Upper lobe of left lung (tissue), 6 donors: ENCODE data around the gene C1orf159. TPM values are rescaled to one million over a fixed set of nuclear protein-coding genes. Genes with fewer than 3 reads are reported as not detected.

Experiments
- ATAC-seq, 2 donors: fragments of 200-7000 bp; cut with Tn5 transposase; one replicate each; pipeline ENCODE4 v1.9.1; 2022; ENCODE audit warnings: mild to moderate bottlenecking in 2 of 2, moderate library complexity in 2 of 2; ENCODE audit not compliant: low FRiP score in 2 of 2
- DNase-seq, 2 donors: peaks; one replicate each; pipeline ENCODE4 v3.0.0-alpha.2; 2019 to 2020
- H3K27ac ChIP-seq, 4 donors: fragments of 200-600 bp; sonication (generic); one replicate each; pipeline ENCODE4 v1.5.1; 2016 to 2019
- H3K27me3 ChIP-seq, 4 donors: fragments of 200-600 bp; sonication (generic); one replicate each; pipeline ENCODE4 v1.5.1; 2017 to 2019
- H3K36me3 ChIP-seq, 4 donors: fragments of 200-600 bp; sonication (generic); one replicate each; pipeline ENCODE4 v1.5.1; 2016 to 2019
- H3K4me1 ChIP-seq, 4 donors: fragments of 200-600 bp; sonication (generic); one replicate each; pipeline ENCODE4 v1.5.1; 2018 to 2019
- H3K4me3 ChIP-seq, 4 donors: fragments of 200-600 bp; sonication (generic); one replicate each; pipeline ENCODE4 v1.5.1; 2017 to 2019; ENCODE audit warnings: mild to moderate bottlenecking in 2 of 4, moderate library complexity in 1 of 4
- H3K9me3 ChIP-seq, 4 donors: fragments of 200-600 bp; sonication (generic); one replicate each; pipeline ENCODE4 v1.5.1; 2018 to 2019
- CTCF ChIP-seq, 6 experiments: fragments of 450-650 bp in 4 of 6; fragments of 200-600 bp in 2 of 6; sonication (generic) in 2 of 6; IDR thresholded peaks; one replicate each; pipeline ENCODE4 v1.5.1; 2016 to 2019; ENCODE audit warnings: antibody characterized with exemption in 6 of 6
- EP300 ChIP-seq, 4 donors: sonication (generic); formaldehyde crosslinking; IDR thresholded peaks; one replicate each; pipeline ENCODE4 v1.5.1; 2017; ENCODE audit warnings: antibody characterized with exemption in 4 of 4, control low read depth in 2 of 4
- POLR2A ChIP-seq, 4 donors: fragments of 450-650 bp; IDR thresholded peaks; one replicate each; pipeline ENCODE4 v1.5.1; 2016 to 2017; ENCODE audit warnings: antibody characterized with exemption in 4 of 4, mild to moderate bottlenecking in 2 of 4
- POLR2AphosphoS5 ChIP-seq, 2 donors: sonication (generic); formaldehyde crosslinking; IDR thresholded peaks; one replicate each; pipeline ENCODE4 v1.5.1; 2017; ENCODE audit warnings: antibody characterized with exemption in 2 of 2
- WGBS, 2 donors: methylation state at CpG; one replicate each; pipeline ENCODE4 v1.1.5; 2017 to 2018; 5-methylcytosine and 5-hydroxymethylcytosine counted together
- total RNA-seq, 6 donors: library from RNA; depleted of rRNA in 4 of 6; stranded (reverse); fragments of >200 nt in 4 of 6; gene quantifications; one replicate each; pipeline versions ENCODE4 v1.1.0 to v1.2.1, GENCODE V29; 2016 to 2021
- donor health status: DM: no; HTN: no; CAD: no; lungs with moderate emphysema.
- donor health status: DM: no; HTN: yes; CAD: no; lungs with severe emphysema.

The C1orf159 gene
- total RNA-seq, 6 donors from 2014 or later, result 5.7 to 34.6 (median 15.2) TPM

GRCh38 chr1:1088801-1089680 lies 26.8 kb downstream of the C1orf159 start:
- TF ChIP-seq EP300 (IDR thresholded peaks at IDR 0.05) (no peak), POLR2AphosphoS5 (IDR thresholded peaks at IDR 0.05) (no peak), POLR2A (IDR thresholded peaks at IDR 0.05) (no peak), CTCF (IDR thresholded peaks at IDR 0.05) (no peak)
- ATAC-seq (no peak), DNase-seq (peak in 1 of 2 donors; percentile 83)
- H3K4me3 ChIP-seq, result no peak overlapping the region
- peaks cover 0 to 16% (median under 1%) of the 10 kb centered on the region in 4 donors for H3K36me3 ChIP-seq
- H3K27ac ChIP-seq, result no peak overlapping the region
- H3K27me3 ChIP-seq, result no peaks in the 10 kb centered on the region
- no peaks in the 10 kb centered on the region for H3K4me1 ChIP-seq
- 95% methylated on average over 11 to 45 of the region's 46 CpGs for WGBS, 2 donors
- no peaks in the 10 kb centered on the region for H3K9me3 ChIP-seq

GRCh38 chr1:1088029-1088800 lies 27.7 kb downstream of the C1orf159 start:
- no peaks in the 10 kb centered on the region for H3K4me1 ChIP-seq
- DNase-seq (peak in 1 of 2 donors; percentile 76), ATAC-seq (no peak)
- no peak overlapping the region for H3K4me3 ChIP-seq
- H3K36me3 ChIP-seq, result peaks cover 0 to 17% (median 4%) of the 10 kb centered on the region in 4 donors
- TF ChIP-seq EP300 (IDR thresholded peaks at IDR 0.05), result no peak
- TF ChIP-seq POLR2AphosphoS5 (IDR thresholded peaks at IDR 0.05), result no peak
- TF ChIP-seq CTCF (IDR thresholded peaks at IDR 0.05), result no peak
- TF ChIP-seq POLR2A (IDR thresholded peaks at IDR 0.05), result no peak
- H3K27ac ChIP-seq, result no peak overlapping the region
- no peaks in the 10 kb centered on the region for H3K9me3 ChIP-seq
- 95% methylated on average over 20 to 27 of the region's 39 CpGs for WGBS, 2 donors
- H3K27me3 ChIP-seq, result no peaks in the 10 kb centered on the region

- Histone ChIP-seq H3K27me3 (no peaks in the 10 kb centered on the region), H3K4me3 (no peak overlapping the region), H3K4me1 (no peaks in the 10 kb centered on the region), H3K27ac (no peak overlapping the region), H3K36me3 (peaks cover 0 to 17% (median 4%) of the 10 kb centered on the region in 4 donors), H3K9me3 (no peaks in the 10 kb centered on the region)
- TF ChIP-seq POLR2AphosphoS5 (IDR thresholded peaks at IDR 0.05) (no peak), EP300 (IDR thresholded peaks at IDR 0.05) (no peak), CTCF (IDR thresholded peaks at IDR 0.05) (no peak), POLR2A (IDR thresholded peaks at IDR 0.05) (no peak)
- 91 to 95% methylated on average over 33 to 38 of the region's 38 CpGs for WGBS, 2 donors
- ATAC-seq (no peak), DNase-seq (peak in 1 of 2 donors; percentile 73)
Observed at GRCh38 chr1:1087351-1088028, 28.4 kb downstream of the C1orf159 start.

- Histone ChIP-seq H3K36me3 (peaks cover 0 to 17% (median 6%) of the 10 kb centered on the region in 4 donors), H3K9me3 (no peaks in the 10 kb centered on the region), H3K27me3 (no peaks in the 10 kb centered on the region), H3K4me1 (no peaks in the 10 kb centered on the region), H3K27ac (no peak overlapping the region), H3K4me3 (no peak overlapping the region)
- ATAC-seq (no peak), DNase-seq (peak in 1 of 2 donors; percentile 69)
- no peak for TF ChIP-seq POLR2A (IDR thresholded peaks at IDR 0.05)
- no peak for TF ChIP-seq EP300 (IDR thresholded peaks at IDR 0.05)
- no peak for TF ChIP-seq CTCF (IDR thresholded peaks at IDR 0.05)
- TF ChIP-seq POLR2AphosphoS5 (IDR thresholded peaks at IDR 0.05), result no peak
- WGBS, 2 donors, result 93 to 94% methylated on average over 5 to 16 of the region's 17 CpGs
Observed at GRCh38 chr1:1086911-1087341, 29.0 kb downstream of the C1orf159 start.
